GM21367 (cell line): ENCODE results near the gene CEP95.
"Not testable (repeated sequence)": the region's sequence is repeated elsewhere in the genome, so short reads cannot be mapped to it uniquely, and the experiment has no call there.

Experiments used
- ATAC-seq: cut with Tn5 transposase; IDR thresholded peaks from one replicate; pipeline ENCODE4 v1.9.1; 2021; ENCODE audit not compliant: unreplicated experiment

The CEP95 gene

GRCh38 chr17:64494121-64494520 is 12.7 kb upstream of the CEP95 start:
- ATAC-seq, result no peak

DNA sequence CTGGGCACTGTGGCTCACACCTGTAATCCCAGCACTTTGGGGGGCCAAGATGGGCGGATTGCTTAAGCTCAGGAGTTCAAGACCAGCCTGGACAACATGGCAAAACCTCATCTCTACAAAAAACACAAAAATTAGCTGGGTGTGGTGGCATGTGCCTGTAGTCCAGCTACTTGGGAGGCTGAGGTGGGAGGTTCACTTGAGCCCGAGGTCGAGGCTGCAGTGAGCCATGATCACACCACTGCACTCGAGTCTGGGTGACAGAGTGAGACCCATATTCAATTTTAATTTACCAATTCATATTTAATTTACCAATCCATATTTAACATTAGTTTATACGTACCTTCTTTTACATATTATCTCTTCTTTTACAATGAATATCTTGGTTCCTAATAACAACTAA is 11.5 kb upstream of the CEP95 start:
- not testable (repeated sequence) for ATAC-seq

GRCh38 chr17:64496348-64496785 is 10.4 kb upstream of the CEP95 start:
- ATAC-seq, result no peak

DNA sequence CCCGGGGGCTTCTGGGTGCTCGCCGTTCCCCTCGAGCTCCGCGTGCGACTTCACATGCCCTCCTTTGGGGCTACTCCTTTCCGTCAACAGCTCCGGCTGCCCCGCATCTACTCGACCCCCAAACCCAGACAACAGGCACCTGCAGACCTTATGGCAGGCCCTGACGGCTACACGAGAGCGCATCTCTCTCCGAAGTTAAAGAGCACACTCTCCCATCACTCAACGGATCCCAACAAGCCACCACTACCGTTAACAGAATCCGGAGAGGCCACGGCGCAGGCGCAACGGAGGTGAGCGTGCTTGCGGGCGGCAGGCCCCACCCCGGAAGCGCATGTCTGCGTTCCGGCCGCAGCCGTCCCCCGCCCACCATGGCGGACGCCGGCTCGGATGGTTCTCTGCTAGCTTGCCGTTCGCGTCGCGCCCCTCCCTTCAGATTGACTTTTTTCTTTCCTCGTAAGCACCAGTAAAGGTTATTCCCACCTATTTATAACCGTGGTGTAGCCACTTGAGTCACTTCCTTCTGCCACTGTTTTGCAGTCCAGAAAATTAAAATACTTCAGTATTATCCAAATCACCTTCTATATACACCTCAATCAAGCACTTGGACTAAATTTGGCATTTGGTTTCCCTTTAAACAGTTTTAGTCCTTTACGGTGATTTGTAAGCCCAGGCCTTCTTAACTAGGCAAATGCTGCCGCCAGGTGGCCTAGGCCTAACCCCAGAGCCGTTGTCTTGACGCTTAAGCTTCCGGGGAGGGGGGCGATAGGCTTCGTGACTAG is 9.8 kb upstream of the CEP95 start, which contains the start of gene POLG2:
TSS of gene POLG2 (minus strand) at position 269 of the 779 bp plus-strand sequence. CDS start at position 183, 86 bp downstream.
- ATAC-seq, result peak; percentile 57

DNA sequence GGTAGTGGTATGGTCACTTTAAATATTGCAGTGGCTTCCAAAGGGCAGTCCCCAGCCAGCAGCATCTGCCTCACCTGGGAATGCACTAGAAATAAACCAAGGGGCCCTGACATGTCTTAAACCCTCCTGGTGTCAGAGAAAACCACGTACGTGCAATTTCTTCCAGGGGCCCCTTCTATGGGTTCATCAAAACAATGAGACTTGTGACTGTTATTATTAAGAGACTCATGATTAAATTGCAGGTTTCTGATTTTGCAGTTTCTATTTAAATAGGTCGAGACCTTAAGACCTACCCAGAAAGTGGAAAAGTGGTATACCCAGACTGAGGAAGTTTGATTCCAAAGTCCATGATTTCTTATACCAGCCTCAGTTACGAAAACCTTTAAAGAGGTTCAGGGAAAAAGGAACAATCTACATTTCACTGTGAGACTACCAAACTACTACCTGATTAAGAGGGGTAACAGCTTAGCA is 9.2 kb upstream of the CEP95 start:
- no peak for ATAC-seq

- ATAC-seq, result no peak
Observed at GRCh38 chr17:64498308-64499203, 8.2 kb upstream of the CEP95 start.

- no peak for ATAC-seq
Observed at GRCh38 chr17:64499805-64500486, 6.8 kb upstream of the CEP95 start.

GRCh38 chr17:64500487-64500859 is 6.3 kb upstream of the CEP95 start:
- no peak for ATAC-seq

- no peak for ATAC-seq
Observed at GRCh38 chr17:64500862-64501765, 5.7 kb upstream of the CEP95 start.

DNA sequence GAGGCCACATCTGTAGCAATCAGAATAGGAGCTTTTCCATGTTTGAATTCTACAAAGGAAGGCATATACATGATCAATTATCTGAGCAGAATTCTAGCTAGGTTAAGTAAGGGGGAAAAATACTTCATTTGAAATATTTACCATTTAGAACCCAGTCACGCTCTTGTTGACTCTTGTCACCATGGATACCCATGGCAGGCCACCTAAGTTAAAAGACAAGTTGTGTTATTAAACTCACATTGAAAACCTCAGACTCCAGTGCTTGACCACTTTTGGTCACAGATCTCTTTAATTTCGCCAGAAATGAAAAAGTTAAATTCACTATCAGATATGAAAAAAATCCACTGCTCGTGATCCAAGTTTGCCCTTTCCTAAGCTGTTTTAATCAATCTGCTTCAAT is 4.8 kb upstream of the CEP95 start:
- ATAC-seq, result no peak

- ATAC-seq, result no peak
Observed at GRCh38 chr17:64502809-64503208, 4.0 kb upstream of the CEP95 start.

DNA sequence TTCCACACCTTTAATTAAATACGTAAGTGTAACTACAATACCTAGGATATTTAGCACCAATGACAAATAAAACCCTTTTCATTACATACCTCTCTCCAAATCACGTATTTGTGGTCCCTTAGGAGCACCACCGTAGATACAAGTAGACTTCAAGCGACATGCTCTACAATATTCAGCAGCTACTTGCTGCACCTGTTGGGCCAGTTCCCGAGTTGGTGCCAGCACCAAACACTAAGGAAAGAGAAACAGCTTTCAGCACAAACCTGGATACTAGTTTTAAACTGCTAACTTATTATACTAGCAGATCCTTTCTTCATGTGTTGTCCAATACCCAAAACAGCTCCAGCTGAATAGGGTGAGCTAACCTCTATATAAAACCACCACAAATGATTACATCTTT is 3.4 kb upstream of the CEP95 start:
- no peak for ATAC-seq

- ATAC-seq, result no peak
Observed at GRCh38 chr17:64503821-64504768, 2.7 kb upstream of the CEP95 start.

GRCh38 chr17:64504769-64505339 is 1.9 kb upstream of the CEP95 start:
- ATAC-seq, result no peak

DNA sequence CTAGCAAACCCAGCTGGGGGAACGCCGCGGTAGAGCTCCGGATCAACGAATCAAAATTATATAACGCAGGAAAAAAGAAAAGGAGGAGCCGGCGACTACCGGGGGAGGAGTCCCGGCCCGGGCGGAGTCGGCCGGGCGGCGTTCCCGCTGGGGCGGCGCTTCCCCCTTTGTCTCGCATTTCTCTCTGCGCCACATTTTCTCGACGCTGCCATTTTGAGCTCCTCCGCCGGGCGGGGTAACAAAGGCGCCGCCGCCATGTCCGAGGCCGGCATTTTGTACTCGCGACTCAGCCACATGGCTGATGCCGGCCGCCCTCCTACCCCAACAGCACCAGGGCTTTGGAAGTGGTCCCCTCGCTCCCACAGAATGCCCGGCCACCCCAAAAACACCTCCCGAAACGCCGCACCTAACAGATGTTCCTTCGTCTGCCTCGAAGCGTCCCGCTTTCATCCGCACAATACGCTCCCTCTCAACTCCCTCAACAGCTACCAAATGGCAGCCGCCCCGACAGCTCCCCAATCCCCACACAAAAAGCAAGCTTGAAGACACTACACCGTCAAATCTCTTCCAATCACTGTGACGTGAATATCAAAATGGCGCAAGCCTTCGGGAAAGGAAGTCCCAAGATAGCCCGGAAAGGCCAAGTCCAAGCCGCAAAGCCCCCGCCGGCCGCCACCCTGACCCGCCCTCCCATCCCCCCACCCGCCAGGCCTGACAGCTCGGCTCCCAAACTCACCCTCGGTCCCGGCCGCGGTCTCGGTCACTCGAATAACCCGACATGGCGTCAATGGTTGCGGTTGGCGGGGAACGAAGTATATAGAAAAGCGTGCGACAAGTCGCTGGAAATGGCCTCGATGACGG is 1.2 kb upstream of the CEP95 start:
- ATAC-seq, result no peak

- ATAC-seq, result peak; percentile 61
Observed at GRCh38 chr17:64506201-64506575, 589 bp upstream of the CEP95 start, which contains the start of gene DDX5. TSS of gene DDX5 (minus strand) at chr17:64506289. CDS start at chr17:64506119, 170 bp downstream.

- no peak for ATAC-seq
Observed at GRCh38 chr17:64507413-64507782, 621 bp downstream of the CEP95 start.

GRCh38 chr17:64508683-64509082 is 1.9 kb downstream of the CEP95 start:
- ATAC-seq, result no peak
